UCSD-AML1 (cell line): Measurements from ENCODE around the gene KREMEN1.
"Not testable (repeated sequence)": the region's sequence is repeated elsewhere in the genome, so short reads cannot be mapped to it uniquely, and the experiment has no call there.

Experiments
- DNase-seq: peaks from one replicate; lab custom pipeline; 2025; ENCODE audit not compliant: unreplicated experiment; lab: John Stamatoyannopoulos, UW

Gene KREMEN1, protein sequence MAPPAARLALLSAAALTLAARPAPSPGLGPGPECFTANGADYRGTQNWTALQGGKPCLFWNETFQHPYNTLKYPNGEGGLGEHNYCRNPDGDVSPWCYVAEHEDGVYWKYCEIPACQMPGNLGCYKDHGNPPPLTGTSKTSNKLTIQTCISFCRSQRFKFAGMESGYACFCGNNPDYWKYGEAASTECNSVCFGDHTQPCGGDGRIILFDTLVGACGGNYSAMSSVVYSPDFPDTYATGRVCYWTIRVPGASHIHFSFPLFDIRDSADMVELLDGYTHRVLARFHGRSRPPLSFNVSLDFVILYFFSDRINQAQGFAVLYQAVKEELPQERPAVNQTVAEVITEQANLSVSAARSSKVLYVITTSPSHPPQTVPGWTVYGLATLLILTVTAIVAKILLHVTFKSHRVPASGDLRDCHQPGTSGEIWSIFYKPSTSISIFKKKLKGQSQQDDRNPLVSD

DNA sequence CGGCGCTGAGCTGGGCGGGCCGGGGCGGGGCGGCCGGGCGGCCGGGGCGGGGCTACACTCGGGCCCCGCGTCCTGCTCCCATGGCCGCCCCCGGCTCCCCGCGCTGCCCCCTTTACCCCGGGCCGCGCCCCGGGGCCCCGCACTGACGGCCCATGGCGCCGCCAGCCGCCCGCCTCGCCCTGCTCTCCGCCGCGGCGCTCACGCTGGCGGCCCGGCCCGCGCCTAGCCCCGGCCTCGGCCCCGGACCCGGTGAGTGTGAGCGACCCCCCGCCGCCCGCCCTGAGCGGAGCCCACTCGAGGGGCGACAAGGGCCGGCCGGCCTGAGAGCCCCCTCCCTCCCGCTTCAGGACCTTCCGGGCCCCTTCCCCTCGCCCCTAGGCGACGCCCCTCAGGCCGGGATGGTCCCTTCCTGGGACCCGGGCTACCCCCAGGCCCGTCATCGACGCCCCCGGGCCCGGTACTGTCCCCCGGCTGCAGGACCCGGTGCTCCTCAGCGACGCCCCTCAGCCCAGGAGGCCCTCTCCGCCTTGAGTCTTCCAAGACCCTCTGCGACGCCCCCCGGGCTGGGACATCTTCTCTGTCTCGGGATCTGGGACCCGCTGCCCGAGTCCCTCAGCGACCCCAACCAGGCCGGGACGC, at the start of gene KREMEN1:
KREMEN1 (plus strand) TSS at position 57 of the 639 bp plus-strand sequence; CDS start at position 153, 96 bp downstream.
- DNase-seq, result no peak

DNA sequence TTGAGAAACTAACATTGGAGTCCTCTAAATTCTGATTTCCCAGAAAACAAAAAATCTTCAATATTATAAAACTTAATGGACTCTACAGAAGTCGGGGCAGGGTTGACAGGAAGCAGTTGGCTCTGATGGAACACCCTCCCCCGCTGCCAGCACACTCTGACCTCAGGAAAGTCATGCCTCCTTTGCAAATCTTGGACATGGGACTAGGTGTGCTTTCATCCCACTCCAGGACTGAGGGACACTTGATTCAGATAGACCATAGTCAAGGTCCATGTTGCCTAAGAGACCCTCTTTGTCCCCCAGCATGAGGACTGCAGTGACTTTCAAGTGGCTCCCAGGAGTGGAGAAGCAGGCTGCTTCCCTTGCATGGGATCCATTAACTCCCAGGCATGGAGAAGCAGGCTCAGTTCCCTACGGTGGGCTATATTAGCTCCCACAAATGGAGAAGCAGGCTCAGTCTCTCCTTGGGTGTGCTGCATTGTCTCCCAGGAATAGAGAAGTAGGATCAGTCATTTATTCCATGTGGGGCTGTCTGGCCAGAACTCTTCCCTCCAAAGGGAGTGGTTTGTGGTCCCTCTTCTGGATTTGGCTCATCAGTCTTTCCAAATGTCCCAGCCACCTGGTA, 49.6 kb upstream of the KREMEN1 start:
- DNase-seq, result no peak

DNA sequence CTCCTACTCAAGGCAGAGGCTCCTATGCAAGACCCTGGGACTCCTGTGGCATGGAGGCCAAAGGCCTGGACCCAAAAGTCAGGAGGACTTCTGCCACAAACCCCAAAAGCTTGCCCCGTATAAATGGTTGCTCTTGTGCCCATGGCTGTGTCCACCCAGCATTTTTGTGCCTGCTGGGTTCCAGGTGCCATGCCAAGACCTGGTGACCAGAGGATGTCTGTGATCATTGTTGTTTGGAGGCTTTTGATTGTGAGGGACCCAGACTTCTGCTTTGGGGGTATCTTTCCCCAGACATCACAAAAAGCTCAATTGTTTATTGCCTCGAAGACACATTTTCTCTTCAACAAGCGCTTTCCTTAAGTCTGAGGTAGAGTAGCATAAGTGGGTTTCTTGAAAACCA, 46.3 kb upstream of the KREMEN1 start:
- no peak for DNase-seq

DNA sequence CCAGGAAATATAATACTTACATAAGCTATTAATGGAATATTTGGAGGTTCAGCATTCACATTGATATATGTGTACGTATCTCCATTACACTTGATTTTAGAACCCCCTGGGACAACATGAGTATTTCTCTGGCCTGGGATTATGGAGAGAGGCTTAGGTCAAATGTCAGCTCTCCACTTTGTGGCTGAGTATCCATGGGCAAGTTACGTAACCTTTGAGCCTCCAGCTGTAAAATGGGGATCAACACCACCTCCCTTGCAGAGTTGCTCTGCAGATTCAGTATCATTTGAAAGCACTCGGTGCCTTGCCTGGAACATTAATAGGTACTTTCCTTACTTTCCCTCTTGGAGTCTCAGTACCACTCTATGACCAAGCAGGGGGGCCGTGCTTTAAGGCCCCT, 44.4 kb upstream of the KREMEN1 start:
- DNase-seq, result no peak

DNA sequence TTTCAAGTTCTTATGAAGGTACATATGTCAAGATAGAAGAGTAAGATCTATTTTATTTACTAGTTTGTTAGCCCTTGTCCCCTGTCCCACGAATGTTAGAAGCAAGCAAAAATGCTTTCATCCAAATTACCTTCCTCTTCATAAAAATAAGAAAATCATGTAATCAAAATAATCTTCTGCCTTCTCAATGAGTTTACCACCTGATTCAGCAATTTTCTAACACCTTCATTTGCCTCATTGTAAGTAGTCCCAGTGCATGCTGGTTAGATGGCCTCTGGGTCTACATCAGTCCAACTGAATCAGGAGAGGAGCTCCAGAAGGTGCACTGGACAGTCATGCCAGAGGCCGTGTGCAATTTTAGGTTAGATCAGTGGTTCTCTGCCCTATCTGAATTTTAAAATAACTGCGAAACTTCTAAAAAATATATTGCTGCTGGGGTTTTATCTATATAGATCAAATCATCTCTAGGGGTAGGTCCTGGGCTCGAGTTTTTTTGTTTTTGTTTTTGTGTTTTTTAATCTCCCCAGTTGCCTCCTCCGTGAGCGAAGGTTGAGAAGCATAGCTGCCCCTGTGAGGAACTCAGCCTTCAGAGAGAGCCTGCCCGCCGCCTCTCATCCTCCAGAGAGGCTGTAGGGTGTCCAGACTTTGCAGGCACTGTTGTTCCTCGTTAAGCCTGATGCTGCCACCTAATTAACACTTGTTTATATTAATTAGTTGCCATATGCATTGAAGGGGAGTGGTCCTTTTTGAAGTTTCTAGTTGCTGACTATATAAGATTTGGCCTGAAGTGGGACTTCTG, 43.4 kb upstream of the KREMEN1 start:
- DNase-seq, result no peak

DNA sequence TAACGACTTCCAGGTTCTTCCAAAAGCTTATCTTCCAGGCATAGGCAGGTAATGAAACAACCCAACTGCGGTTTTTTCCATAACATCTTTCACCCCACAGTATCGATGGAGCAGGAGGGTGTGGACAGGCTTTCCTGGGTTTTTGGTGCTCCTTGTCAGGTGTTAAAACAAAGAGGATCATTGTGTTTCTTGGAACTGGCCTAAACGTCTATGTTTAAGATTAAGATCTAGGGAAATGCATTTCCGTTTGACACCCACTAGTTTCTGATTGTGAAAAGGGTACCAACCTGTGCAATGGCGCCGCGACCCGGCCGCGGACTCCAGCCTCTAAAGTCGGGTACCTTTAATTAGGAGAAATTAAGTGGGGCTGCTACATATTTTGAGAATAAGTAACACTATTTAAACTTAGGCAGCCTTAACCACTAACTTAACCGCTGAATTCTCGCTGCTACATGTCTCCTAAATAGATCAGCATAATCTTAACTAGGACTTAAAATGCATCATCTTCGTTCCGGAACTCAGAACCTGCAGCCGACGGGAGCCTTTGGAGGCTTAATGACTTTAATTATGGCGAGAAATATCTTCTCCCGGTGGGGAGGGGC, 42.7 kb upstream of the KREMEN1 start:
- no peak for DNase-seq

DNA sequence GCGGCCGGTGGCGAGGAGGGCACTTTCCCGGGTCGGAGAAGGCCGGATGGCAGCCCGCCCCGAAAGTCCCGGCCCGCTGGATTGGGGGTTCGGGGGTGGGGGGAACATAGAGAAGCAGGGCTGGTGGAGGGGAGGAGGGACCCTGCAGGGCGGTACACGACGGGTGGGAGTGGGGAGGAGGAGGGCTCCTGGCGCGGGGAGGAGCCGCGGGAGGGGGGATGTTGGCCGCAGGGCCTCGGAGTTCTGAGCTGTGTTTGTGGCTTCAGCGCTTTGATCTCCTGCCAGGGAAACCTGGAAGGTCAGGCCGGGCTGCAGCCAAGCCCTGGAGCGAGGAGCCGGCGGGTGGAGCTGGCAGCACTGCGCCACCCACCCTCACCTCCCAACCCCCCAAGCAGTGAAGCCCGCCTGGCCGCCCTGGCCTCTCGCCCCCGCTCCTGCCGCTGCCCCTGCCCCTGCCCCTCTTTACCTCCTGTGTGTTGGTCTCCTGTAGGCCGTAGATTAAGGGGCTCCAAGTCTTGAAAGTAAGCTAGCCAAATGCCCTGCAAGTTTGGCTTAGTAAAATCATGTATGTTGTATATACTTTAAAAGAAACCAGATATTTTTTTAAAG, 42.1 kb upstream of the KREMEN1 start:
- DNase-seq, result no peak

DNA sequence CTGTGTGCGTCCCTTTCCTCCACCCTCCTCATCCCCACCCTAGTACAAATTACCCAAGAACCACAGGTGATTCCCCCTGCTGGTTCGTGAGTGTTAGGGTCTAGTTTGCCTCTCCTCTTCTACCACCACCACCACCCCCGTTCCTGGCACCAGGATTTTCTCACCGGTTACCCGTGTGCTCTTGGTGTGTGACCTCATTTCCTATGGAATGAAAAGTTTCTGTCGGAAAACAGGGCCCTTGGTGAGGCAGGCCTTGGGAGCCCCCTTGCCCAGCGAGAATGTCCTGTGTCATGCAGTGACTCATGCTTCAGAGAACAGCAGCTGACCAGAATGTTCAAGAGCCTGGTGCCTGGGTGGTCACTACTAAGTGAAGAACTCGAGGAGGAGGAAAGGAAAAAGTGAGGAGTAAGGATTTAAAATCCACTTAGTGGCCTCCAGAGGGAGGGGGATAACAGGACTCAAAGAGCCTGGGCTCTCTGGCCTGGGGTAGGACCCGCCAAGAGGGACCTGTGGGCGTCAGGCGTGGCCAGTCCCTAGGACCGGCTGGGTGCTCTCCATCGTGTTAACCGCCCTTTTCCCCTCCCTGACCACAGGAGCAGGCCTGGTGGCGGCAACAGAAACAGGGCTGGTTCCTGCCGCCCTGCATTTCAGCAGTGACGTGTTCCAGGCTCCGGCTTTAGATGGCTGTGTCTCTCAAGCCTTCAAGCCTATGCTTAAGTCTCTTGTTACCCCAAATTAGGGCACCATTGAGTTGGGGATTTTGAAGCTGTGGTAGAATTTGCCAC, 41.4 kb upstream of the KREMEN1 start:
- no peak for DNase-seq

DNA sequence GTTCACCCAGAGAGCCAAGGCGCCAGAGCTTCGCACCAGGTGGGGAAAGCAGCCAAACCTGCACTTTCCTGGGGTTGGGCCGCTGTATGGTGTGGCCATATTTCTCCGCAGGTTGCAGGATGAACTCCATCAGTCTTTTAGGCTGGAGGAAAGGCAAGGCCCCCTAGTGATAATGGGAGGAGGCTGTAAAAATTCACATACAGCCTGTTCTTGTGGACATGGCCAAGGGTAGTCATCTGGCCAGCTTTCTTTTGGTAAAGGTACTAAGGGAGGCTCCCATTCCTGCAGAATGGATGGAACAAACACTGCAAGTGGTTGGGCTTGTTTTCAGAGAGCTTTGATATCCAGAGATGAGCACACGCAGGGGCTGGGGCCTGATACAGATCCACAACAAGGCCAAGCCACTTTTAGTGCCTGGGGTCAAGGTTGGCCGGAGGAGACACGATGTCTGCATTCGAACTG, 40.8 kb upstream of the KREMEN1 start:
- DNase-seq, result no peak

DNA sequence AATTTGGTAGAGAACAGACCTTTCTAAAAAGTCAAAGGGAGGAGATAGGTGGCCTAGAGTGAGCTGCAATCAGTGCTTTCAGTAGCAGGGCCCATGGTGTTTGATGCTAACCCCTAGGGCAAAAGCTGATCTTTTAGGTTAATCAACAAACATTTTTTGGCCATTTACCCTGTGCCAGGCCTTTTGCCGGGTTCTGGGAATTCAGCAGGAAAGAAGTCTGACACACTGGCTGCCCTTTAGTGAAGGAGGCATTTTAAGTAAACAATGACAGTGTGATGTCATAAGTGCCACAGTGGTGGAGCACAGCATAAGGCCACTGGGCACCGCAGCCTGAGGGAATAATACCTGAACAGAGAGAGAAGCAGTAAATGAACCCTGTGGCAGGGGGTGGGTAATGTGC, 40.3 kb upstream of the KREMEN1 start:
- no peak for DNase-seq

DNA sequence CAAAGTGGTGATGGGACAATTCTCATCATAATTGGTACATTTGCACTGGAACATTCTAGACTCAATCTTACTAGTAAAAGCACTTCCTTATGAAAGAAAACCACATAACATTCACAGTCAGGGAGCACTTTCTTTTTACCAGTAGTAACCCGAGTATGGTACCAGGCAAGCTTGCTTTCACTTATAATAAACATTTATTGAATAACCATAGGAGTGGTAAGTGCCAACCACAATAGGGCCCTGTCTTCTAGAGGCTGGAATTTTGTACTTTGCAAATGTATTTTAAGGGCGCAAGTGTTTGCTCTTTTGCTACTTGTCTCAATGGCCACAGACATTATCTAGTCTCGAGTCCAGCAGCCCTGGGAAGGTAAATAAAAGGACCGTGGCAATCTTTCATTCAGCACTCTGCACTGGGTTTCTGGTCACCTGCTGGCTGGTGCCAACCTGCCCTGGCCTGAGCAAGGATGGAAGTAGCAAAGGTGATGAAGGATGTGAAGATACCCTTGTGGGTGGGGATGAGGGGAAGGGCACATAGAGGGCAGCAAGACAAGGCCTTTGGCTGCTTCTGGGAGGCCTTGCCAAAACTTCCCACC, 35.4 kb upstream of the KREMEN1 start:
- DNase-seq, result no peak

DNA sequence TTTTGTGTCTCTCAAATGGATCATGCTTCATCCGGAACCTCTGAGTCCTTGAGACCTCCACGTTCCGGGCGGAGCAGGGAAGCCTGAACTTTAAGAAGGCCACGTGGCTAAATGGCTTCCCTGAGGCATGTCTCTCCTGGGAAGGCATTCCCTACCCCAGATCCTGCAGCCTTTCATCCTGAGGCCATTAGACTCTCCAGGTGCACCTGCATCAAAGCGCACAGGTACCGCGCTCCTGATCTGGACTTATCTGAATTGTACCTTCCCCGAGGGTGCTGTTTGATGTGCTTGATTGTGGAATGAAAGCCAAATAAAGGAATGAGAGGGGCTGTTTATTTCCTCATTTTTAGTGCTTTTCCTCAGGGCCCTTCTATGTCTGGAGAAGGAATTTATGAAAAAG, 33.7 kb upstream of the KREMEN1 start:
- no peak for DNase-seq

DNA sequence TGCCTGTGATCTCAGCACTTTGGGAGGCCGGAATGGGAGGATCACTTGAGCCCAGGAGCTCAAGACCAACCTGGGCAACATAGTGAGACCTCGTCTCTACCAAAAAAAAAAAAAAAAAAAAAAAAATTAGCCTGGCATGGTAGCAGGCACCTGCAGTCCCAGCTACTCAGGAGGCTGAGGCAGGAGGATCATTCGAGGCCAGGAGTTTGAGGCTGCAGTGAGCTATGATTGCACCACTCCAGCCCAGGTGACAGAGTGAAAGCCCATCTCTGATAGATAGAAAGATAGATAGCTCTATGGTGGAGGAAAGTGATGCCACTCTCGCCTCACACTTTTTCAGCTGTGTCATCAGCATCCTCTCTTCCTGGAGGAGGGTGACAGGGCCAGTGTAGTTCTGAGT, 33.2 kb upstream of the KREMEN1 start:
- not testable (repeated sequence) for DNase-seq

DNA sequence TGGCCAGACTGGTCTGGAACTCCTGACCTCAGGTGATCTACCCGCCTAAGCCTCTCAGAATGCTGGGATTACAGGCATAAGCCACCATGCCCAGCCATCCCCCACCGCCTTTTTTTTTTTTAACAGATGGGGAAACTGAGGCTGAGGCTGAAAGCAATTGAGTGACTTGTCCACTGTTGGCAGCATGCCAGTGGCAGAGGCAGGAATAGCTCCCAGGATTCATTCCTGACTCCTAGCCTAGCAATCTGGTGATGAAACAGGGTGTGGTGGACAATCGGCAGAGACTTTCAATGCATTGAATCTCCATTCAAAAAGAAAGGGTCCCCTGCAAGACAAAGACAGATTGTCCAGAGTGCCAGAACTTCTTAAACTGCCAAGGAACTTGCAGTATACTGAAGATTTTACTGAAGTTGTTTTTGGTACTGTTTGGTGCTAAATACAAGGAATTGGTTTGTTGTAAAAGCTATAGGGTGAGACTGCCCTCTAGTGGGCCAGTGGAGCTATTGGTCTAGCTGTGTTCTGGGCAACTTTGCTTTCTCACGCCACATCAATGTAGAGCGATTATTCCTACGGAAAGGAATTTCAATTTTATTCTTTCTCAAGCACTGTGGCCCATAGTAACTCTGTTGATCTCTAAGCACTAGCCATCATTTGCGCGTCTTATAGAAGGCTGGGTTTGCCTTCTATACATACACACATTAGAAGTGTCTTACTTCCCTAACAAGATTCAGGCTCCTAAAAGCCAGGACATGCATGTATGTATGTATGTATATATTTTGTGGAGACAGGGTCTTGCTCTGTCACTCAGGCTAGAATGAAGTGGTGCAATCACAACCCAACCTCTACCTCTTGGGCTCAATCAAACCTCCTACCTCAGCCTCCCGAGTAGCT, 32.2 kb upstream of the KREMEN1 start:
- DNase-seq, result no peak

DNA sequence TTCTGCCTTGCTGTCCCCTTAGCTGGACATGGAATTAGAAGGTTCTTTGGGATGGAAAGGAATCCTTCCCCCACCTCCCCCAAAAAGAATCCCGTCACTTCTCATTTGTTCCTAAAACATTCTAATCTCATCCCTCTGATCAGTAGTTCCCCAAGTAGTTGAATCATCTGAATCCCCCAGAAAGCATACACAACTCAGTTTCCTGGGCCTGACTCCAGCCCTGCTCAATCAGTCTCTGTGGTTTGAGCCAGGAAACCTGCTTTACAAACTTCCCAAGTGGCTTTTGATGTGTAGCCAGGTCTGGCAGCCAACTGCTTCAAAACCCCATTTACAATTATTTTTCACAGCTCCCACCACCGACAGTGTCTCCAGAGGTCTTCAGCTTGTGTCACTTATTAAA, 31.4 kb upstream of the KREMEN1 start:
- peak; percentile 34 for DNase-seq

DNA sequence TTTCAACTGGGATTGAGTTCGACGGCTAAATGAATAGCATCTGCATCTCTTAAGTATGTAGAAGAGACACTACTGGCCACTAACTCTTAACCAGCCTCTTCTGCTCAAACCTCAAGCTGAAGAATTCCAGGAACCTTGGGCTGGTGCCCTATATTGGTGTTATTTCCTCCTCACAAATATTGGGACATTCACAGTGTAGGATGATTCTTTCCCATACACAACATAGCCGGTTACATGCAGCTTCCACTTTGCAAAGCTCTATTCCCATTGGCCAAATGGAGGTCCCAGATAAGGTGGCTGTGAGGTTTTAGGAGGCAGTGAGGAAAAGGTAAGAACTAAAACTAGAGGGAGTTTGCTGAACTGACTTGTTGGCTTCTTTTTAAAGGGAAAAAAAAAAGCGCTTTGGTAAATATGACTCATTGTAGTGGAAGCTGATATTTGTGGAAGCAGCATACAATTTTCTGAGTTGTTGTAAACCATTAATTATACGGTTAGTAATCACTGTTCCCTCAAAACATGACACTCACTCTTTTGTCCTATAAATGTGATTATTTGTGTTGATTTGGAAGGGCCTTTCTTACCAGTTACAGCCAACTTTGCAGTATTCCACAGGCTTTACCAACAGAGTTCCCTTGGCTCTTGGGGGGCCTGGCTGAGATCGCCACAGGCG, 28.8 kb upstream of the KREMEN1 start:
- DNase-seq, result no peak

DNA sequence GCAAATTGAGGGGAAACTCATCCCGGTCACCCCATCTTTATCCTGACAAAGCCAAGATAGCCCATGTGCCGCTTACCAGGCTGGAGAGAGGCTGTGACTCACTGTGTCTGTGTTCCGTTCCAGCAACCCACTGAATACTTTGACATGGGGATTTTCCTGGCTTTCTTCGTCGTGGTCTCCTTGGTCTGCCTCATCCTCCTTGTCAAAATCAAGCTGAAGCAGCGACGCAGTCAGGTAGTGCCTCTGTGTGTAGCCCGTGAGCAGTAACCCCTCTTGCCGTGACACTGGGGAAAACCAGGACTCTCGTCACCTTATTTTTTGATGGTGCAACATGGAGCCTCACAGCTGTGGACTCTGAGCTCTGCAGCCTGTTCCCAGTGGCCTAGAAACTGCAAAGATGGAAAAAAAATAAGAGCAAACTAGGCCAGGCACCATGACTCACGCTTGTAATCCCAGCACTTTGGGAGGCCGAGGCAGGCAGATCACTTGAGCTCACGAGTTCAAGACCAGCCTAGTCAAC, 28.1 kb upstream of the KREMEN1 start:
- no peak for DNase-seq
